K562 (cell line): ENCODE measurements around the gene HGS. TPM values are rescaled to one million over a fixed set of nuclear protein-coding genes. Genes with fewer than 3 reads are reported as not detected.

Experiments used
- ATAC-seq: fragments of 200-7000 bp; cut with Tn5 transposase; 3 replicates; pipeline ENCODE4 v1.9.1; 2020; ENCODE audit warnings: moderate library complexity
- BruUV-seq: library from RNA; stranded (reverse); fragments of 400-500 nt; replicated peaks from 2 replicates; lab custom pipeline; 2021; lab: Mats Ljungman, UMichigan
- CTCF ChIA-PET: fragments of 300-600 bp; formaldehyde crosslinking; extraction: SDS; loops from one replicate; lab custom pipeline; 2021; ENCODE audit warnings: low intra/inter-chr PET ratio; lab: Yijun Ruan, JAX
- POLR2A ChIA-PET: fragments of 300-600, 350-650 bp; sonication (Branson Sonifier 250); formaldehyde crosslinking; extraction: SDS; loops from one replicate; lab custom pipeline; 2021; ENCODE audit warnings: antibody characterized with exemption, inconsistent platforms; lab: Yijun Ruan, JAX
- DNase-seq, 4 experiments: peaks; one replicate each; pipeline versions ENCODE4 v3.0.0 to v3.0.0-alpha.2; 2011 to 2018; ENCODE audit warnings: low spot score in 3 of 4, mixed read lengths in 3 of 4; ENCODE audit errors: extremely low read depth in 1 of 4
- FAIRE-seq: peaks from 2 replicates; lab custom pipeline; 2011; peaks lifted over from hg19 to GRCh38; lab: Jason Lieb, UNC
- H2AFZ ChIP-seq: 2 replicates; pipeline ENCODE4 v1.6.0; 2011; ENCODE audit warnings: low read depth, low read length, control low read depth, inconsistent platforms
- H3K27ac ChIP-seq: fragments of 200-600 bp; 3 replicates; pipeline ENCODE4 v1.8.0; 2011; ENCODE audit warnings: low read depth, mild to moderate bottlenecking, control low read depth, inconsistent platforms, low read length, moderate library complexity, mixed read lengths; ENCODE audit errors: extremely low read depth
- H3K27me3 ChIP-seq, 2 experiments: fragments of 300-600 bp in 1 of 2; 2 replicates in 1 of 2; 3 replicates in 1 of 2; pipeline versions ENCODE4 v1.6.0 to v1.8.0; 2011; ENCODE audit warnings: inconsistent platforms in 2 of 2, low read length in 2 of 2, mild to moderate bottlenecking in 1 of 2, mixed read lengths in 1 of 2, moderate library complexity in 1 of 2; ENCODE audit not compliant: control insufficient read depth in 2 of 2, insufficient read depth in 2 of 2
- H3K36me3 ChIP-seq: fragments of 300-600 bp; 3 replicates; pipeline ENCODE4 v1.8.0; 2011; ENCODE audit warnings: mild to moderate bottlenecking, low read length, inconsistent platforms; ENCODE audit not compliant: control insufficient read depth, insufficient read depth
- H3K4me1 ChIP-seq, 2 experiments: fragments of 200-600 bp in 1 of 2; replicated peaks in 1 of 2; 2 replicates in 1 of 2; 3 replicates in 1 of 2; pipeline versions ENCODE4 v1.5.1 to v1.8.0; 2011; ENCODE audit warnings: inconsistent platforms in 2 of 2, low read length in 2 of 2, mild to moderate bottlenecking in 1 of 2, mixed read lengths in 1 of 2, moderate library complexity in 1 of 2; ENCODE audit not compliant: control insufficient read depth in 2 of 2, insufficient read depth in 2 of 2
- H3K4me2 ChIP-seq: 2 replicates; pipeline ENCODE4 v1.6.1; 2011; ENCODE audit warnings: low read length, control low read depth, inconsistent platforms, mixed read lengths; ENCODE audit not compliant: insufficient read depth
- H3K4me3 ChIP-seq: fragments of 200-600 bp; sonication (generic), shearing (Covaris generic); 2 replicates; pipeline ENCODE4 v1.5.1; 2016; ENCODE audit warnings: control low read depth, inconsistent platforms
- H3K79me2 ChIP-seq: fragments of 200-600 bp; 3 replicates; pipeline ENCODE4 v1.8.0; 2011; ENCODE audit warnings: low read length, inconsistent platforms; ENCODE audit not compliant: control insufficient read depth, insufficient read depth
- H3K9ac ChIP-seq, 2 experiments: 2 replicates each; pipeline versions ENCODE4 v1.6.0 to v1.6.1; 2011; ENCODE audit warnings: low read depth in 2 of 2, low read length in 2 of 2, control low read depth in 1 of 2, inconsistent platforms in 1 of 2, mild to moderate bottlenecking in 1 of 2, mixed read lengths in 1 of 2; ENCODE audit not compliant: insufficient read depth in 1 of 2
- H3K9me1 ChIP-seq: one replicate; pipeline ENCODE4 v1.6.0; 2011; ENCODE audit warnings: inconsistent platforms, mild to moderate bottlenecking, low read length, moderate library complexity; ENCODE audit not compliant: control insufficient read depth, insufficient read depth
- H3K9me3 ChIP-seq: replicated peaks from 2 replicates; pipeline ENCODE4 v1.5.1; 2011; ENCODE audit warnings: low read depth, low read length, inconsistent platforms; ENCODE audit not compliant: control insufficient read depth, insufficient read depth
- H4K20me1 ChIP-seq: replicated peaks from 2 replicates; pipeline ENCODE4 v1.6.1; 2011; ENCODE audit warnings: low read length, inconsistent platforms, mixed read lengths; ENCODE audit not compliant: control insufficient read depth, insufficient read depth
- HDAC8 ChIP-seq: fragments of 450-650 bp; IDR thresholded peaks from 2 replicates; pipeline ENCODE4 v1.6.1; 2016; ENCODE audit warnings: mild to moderate bottlenecking, missing genetic modification characterization, moderate library complexity, missing compliant biosample characterization
- NFRKB ChIP-seq: fragments of 450-650 bp; IDR thresholded peaks from 2 replicates; pipeline ENCODE4 v1.6.1; 2016; ENCODE audit warnings: low read depth
- ZNF561 ChIP-seq: fragments of 450-650 bp; formaldehyde crosslinking; conservative IDR thresholded peaks from 2 replicates; pipeline ENCODE4 v1.4.0; 2020; ENCODE audit warnings: mild to moderate bottlenecking, moderate library complexity
- WGBS: fragments of 100-300 bp; shearing (Covaris generic); methylation state at CpG from one replicate; pipeline ENCODE4 v1.1.6; 2016; ENCODE audit warnings: low coverage, mixed read lengths; ENCODE audit not compliant: insufficient coverage; ENCODE audit errors: missing lambda C conversion rate; 5-methylcytosine and 5-hydroxymethylcytosine counted together
- in situ Hi-C: fragments of 300-500 bp; cut with MboI; formaldehyde crosslinking; loops from 4 replicates; pipeline ENCODE4 v1.15.0; 2018; ENCODE audit warnings: inconsistent platforms, mixed read lengths
- intact Hi-C: fragments of 100-400 bp; cut with micrococcal nuclease; formaldehyde crosslinking; loops from 2 replicates; pipeline ENCODE4 v1.14.2; 2022
- polyA plus RNA-seq, 8 experiments: library from polyadenylated mRNA; depleted of rRNA in 4 of 8; stranded (reverse) in 5 of 8; unstranded in 3 of 8; fragments of >200 nt; fragmentation: Nextera tagmentation in 2 of 8; fragmentation: Illumina TruSeq in 1 of 8; extraction: Ambion mirVana in 2 of 8; extraction: Trizol in 1 of 8; gene quantifications; 2 replicates each; pipeline versions ENCODE4 v1.2.1 to v1.2.3, GENCODE V29; 2011 to 2014; ENCODE audit warnings: inconsistent platforms in 1 of 8, missing spikeins in 1 of 8
- total RNA-seq, 7 experiments: library from RNA; depleted of rRNA in 6 of 7; stranded (reverse); fragments of >200 nt in 6 of 7; fragmentation: Illumina TruSeq in 2 of 7; extraction: Trizol in 2 of 7; gene quantifications; 2 replicates each; pipeline versions ENCODE4 v1.2.1 to v1.2.3, GENCODE V29; 2011 to 2021; ENCODE audit warnings: low replicate concordance in 1 of 7
- TF ChIP-seq, protein P1 (sequence below): fragments of 250-450 bp; sonication (Bioruptor Pico); IDR thresholded peaks from 2 replicates; pipeline ENCODE4 v1.8.0; 2021; ENCODE audit warnings: borderline replicate concordance, mild to moderate bottlenecking, moderate library complexity; ENCODE audit not compliant: poor library complexity, severe bottlenecking
- TF ChIP-seq, protein P2 (sequence below): sonication (generic); formaldehyde crosslinking; IDR thresholded peaks from 2 replicates; pipeline ENCODE4 v1.5.0; 2020; ENCODE audit warnings: missing genetic modification reagents
- TF ChIP-seq, protein P3 (sequence below): sonication (generic); formaldehyde crosslinking; IDR thresholded peaks from 2 replicates; pipeline ENCODE4 v1.8.0; 2022; ENCODE audit warnings: mild to moderate bottlenecking, missing genetic modification reagents

HGS gene
- total and polyA plus RNA-seq, 9 of the 15 experiments (the other 6 are each of a cell fraction or from before 2014, with no cell fraction given): 3.9 to 176 (median 77.1) TPM

DNA sequence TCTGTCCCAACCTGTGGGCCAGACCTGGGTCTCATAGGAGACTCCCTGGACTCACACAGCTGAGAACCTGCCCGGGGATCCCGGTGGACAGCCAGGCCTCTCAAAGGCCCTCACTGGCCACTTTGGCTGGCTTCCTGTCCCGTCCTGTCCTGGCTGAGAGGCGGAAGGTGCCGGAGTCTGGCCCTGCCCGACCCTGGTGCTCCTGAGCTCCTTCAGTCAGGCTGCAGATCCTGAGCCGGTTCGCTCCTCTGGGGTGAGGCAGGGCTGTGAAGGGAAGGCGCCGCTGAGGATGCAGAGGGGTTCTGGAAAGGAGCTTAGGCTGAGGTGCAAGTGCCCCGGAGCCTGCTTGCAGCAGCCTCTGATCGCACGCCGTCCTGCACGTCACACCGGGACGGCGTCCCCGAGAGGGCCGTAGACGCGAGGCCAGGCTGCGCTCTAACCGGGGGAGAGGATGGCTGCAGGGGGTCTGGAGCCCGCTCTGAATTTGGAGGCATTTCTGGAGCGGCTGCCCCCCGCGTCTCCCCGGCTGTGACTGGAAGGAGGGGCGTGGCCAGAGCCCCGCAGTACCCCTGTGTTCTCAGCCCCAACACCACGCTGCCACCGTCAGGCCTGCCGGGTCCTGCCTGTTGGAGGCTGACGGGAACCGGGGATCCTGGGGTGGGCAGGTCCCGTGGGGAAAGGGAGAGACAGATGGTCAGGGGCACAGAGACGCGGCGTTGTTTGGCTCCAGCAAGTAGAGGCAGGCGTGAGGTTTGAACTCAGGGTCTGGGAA lies 4.1 kb downstream of the HGS start (continued):
- TF ChIP-seq, protein P1, sequence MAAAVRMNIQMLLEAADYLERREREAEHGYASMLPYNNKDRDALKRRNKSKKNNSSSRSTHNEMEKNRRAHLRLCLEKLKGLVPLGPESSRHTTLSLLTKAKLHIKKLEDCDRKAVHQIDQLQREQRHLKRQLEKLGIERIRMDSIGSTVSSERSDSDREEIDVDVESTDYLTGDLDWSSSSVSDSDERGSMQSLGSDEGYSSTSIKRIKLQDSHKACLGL: no peak
- no peak for TF ChIP-seq HDAC8 (tag)

DNA sequence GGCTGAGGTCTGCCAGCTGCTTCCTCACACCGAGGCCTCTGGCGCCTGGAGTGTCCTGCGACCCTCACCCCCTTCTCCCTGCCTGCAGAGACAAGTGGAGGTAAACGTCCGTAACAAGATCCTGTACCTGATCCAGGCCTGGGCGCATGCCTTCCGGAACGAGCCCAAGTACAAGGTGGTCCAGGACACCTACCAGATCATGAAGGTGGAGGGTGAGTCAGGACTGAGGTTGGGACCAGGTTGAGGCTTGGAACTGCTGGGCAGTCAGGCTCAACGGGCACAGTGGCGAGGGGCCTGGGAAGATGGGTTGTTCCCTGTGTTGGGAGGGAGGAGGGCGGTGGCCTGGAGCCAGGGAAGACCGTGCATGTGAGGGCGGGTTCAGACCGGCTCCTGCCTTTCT lies 4.8 kb downstream of the HGS start:
- no peak overlapping the region for H3K4me2 ChIP-seq
- intact Hi-C loops: no loop called here
- WGBS: 95% methylated on average over 10 of the region's 14 CpGs
- H3K79me2 ChIP-seq: peaks cover 35% of the 10 kb centered on the region
- no peak for ATAC-seq
- TF ChIP-seq, protein P2, sequence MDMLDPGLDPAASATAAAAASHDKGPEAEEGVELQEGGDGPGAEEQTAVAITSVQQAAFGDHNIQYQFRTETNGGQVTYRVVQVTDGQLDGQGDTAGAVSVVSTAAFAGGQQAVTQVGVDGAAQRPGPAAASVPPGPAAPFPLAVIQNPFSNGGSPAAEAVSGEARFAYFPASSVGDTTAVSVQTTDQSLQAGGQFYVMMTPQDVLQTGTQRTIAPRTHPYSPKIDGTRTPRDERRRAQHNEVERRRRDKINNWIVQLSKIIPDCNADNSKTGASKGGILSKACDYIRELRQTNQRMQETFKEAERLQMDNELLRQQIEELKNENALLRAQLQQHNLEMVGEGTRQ: no peak
- TF ChIP-seq NFRKB (no peak), ZNF561 (no peak)
- TF ChIP-seq, protein P3, sequence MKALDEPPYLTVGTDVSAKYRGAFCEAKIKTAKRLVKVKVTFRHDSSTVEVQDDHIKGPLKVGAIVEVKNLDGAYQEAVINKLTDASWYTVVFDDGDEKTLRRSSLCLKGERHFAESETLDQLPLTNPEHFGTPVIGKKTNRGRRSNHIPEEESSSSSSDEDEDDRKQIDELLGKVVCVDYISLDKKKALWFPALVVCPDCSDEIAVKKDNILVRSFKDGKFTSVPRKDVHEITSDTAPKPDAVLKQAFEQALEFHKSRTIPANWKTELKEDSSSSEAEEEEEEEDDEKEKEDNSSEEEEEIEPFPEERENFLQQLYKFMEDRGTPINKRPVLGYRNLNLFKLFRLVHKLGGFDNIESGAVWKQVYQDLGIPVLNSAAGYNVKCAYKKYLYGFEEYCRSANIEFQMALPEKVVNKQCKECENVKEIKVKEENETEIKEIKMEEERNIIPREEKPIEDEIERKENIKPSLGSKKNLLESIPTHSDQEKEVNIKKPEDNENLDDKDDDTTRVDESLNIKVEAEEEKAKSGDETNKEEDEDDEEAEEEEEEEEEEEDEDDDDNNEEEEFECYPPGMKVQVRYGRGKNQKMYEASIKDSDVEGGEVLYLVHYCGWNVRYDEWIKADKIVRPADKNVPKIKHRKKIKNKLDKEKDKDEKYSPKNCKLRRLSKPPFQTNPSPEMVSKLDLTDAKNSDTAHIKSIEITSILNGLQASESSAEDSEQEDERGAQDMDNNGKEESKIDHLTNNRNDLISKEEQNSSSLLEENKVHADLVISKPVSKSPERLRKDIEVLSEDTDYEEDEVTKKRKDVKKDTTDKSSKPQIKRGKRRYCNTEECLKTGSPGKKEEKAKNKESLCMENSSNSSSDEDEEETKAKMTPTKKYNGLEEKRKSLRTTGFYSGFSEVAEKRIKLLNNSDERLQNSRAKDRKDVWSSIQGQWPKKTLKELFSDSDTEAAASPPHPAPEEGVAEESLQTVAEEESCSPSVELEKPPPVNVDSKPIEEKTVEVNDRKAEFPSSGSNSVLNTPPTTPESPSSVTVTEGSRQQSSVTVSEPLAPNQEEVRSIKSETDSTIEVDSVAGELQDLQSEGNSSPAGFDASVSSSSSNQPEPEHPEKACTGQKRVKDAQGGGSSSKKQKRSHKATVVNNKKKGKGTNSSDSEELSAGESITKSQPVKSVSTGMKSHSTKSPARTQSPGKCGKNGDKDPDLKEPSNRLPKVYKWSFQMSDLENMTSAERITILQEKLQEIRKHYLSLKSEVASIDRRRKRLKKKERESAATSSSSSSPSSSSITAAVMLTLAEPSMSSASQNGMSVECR: 0 out of 2 replicates have a peak, but pooled peaks have one; percentile 29
- peaks cover 88% of the 10 kb centered on the region; the same call in 2 of the 3 replicates for H3K36me3 ChIP-seq
- no peaks in the 10 kb centered on the region for H3K27me3 ChIP-seq
- no peak overlapping the region for H3K4me3 ChIP-seq
- CTCF ChIA-PET: no interaction called here
- no peak overlapping the region for H3K27ac ChIP-seq
- peaks cover 9% of the 10 kb centered on the region for H3K9me1 ChIP-seq
- no TSS peak for BruUV-seq
- no peak overlapping the region for H2AFZ ChIP-seq
- in situ Hi-C loops: no loop called here
- H3K9ac ChIP-seq: no peak overlapping the region
- DNase-seq: no peak
- POLR2A ChIA-PET: no interaction called here
- FAIRE-seq: no peak
- H3K9me3 ChIP-seq: no peaks in the 10 kb centered on the region
- H4K20me1 ChIP-seq: peaks cover 16% of the 10 kb centered on the region; the same call in 1 of the 2 replicates
- H3K4me1 ChIP-seq: peaks cover 13 to 74% of the 10 kb centered on the region in 2 experiments
